ENCODE measurements around the gene ITGA7.

Gene ITGA7

DNA sequence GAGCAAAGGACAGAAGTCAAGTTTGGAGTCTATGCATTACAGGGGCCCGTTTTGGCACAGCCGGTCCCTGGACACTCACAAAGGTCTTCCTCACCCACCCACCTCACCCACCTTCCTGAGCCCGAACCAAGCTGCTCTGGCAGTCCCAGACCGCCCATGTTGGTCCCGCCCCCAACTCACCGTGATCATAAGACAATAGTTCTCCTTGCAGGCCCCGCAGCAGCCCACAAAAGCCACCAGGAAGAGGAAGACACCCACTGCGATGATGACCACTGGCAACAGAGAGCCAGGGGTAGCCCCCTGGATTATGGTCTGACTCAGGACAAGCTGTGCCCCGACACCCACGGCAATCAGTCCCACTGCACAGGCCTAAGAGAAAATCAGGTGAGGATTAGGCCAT, 19.3 kb upstream of the ITGA7 start:
- TF ChIP-seq CTCF (IDR thresholded peaks at IDR 0.05; ENCODE audit: low read depth, low read length): no peak
- peak overlapping the region; percentile 95 for H3K4me3 ChIP-seq (ENCODE audit: low read depth, low read length)

DNA sequence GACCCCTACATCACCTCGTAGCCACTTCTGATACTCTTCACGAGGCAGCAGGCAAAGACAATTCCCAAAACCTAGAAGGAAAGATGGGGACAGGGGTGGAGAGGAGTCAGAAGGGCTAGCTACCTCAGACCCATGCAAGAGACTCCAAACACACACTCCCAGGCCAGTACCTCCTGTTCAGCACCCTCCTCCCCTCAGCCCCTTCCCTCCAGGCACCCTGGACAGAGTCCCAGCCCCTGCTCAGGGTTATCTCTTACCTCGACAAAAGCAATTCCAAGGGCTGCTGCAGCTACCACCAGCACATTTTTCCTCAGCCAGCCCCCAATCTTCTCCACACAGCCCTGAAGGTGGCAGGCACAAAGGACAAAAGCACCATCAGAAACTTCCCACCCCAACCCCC, 17.9 kb upstream of the ITGA7 start:
- no peak overlapping the region for H3K4me3 ChIP-seq (ENCODE audit: low read depth, low read length)
- no peak for TF ChIP-seq CTCF (IDR thresholded peaks at IDR 0.05; ENCODE audit: low read depth, low read length)

DNA sequence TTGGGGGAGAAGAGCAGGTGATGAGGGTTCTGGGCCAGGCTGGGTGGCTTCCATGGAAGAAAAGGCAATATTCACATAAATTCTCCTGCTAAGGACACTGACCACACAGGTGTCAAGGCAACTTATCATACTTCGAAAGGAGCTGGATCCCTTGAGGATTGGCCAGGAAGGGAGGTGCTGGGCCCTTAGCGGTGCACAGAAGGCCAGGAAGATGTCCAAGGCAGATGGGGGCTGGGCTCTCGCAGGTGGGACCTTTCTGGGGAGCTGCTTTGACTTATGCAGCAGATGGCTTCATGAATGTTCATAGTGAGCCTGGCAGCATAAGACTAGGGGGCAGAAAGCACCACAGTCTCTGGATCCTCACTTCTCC, 17.2 kb upstream of the ITGA7 start:
- no peak for TF ChIP-seq CTCF (IDR thresholded peaks at IDR 0.05; ENCODE audit: low read depth, low read length)
- no peak overlapping the region for H3K4me3 ChIP-seq (ENCODE audit: low read depth, low read length)

- H3K4me3 ChIP-seq (ENCODE audit: low read depth, low read length): no peak overlapping the region
- peak; percentile 51 for TF ChIP-seq CTCF (IDR thresholded peaks at IDR 0.05; ENCODE audit: low read depth, low read length)
These were observed 16.7 kb upstream of the ITGA7 start for GRCh38 chr12:55724226-55724939.

GRCh38 chr12:55723516-55724225, 16.0 kb upstream of the ITGA7 start:
- H3K4me3 ChIP-seq (ENCODE audit: low read depth, low read length): no peak overlapping the region
- TF ChIP-seq CTCF (IDR thresholded peaks at IDR 0.05; ENCODE audit: low read depth, low read length): no peak

DNA sequence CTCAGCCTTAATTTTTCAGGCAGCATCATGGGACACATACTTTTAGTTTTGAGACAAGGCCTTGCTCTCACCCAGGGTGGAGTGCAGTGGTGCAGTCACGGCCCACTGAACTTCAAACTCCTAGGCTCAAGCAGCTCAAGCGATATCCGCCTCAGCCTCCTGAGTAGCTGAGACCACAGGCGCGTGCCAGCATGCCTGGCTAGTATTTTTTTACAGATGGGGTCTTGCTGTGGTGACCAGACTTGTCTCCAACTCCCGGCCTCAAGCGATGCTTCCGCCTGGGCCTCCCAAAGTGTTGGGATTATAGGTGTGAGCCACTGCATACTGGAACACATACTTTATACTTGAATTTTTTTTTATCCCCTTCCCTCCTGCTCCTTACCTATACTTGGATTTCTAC, 15.2 kb upstream of the ITGA7 start:
- TF ChIP-seq CTCF (IDR thresholded peaks at IDR 0.05; ENCODE audit: low read depth, low read length): no peak

GRCh38 chr12:55721601-55722213, 14.0 kb upstream of the ITGA7 start:
- H3K4me3 ChIP-seq (ENCODE audit: low read depth, low read length): no peak overlapping the region
- TF ChIP-seq CTCF (IDR thresholded peaks at IDR 0.05; ENCODE audit: low read depth, low read length): no peak

More for the DNA sequence above, 15.2 kb upstream of the ITGA7 start:
- H3K4me3 ChIP-seq (ENCODE audit: low read depth, low read length): no peak overlapping the region

Measured in WI38 (cell line).